D721Med (cell line): ENCODE data around the gene TGM2.

Source experiments
- DNase-seq: peaks from one replicate; pipeline ENCODE4 v3.0.0; 2011; ENCODE audit warnings: low spot score; ENCODE audit not compliant: insufficient read length
- FAIRE-seq: peaks from 2 replicates; lab custom pipeline; 2011; peaks lifted over from hg19 to GRCh38; lab: Jason Lieb, UNC
- TF ChIP-seq, protein P1 (sequence below): IDR thresholded peaks from 2 replicates; pipeline ENCODE4 v1.5.1; 2012; ENCODE audit warnings: mild to moderate bottlenecking, control low read depth; ENCODE audit not compliant: insufficient read depth; ENCODE audit errors: missing control alignments

TGM2 gene

DNA sequence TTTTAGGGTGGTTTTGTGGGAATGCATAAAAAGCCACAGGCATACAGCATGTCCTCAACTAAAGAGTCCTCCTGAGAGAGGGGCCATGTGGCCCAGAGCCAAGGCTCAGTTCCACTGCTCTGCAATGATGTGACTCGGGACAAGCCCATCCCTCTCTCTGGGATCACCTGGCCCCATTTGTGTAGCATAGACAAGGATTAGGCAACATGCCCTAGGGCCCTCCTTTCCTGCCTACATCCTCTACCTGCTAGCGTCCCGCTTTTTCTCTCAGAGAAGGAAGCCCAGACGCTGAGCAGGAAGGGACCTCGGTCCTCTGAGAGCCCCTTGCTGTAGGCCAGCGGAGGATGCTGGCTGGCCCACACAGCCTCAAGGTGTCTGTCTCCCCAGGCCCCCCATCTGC lies 8.8 kb downstream of the TGM2 start:
- TF ChIP-seq, protein P1, sequence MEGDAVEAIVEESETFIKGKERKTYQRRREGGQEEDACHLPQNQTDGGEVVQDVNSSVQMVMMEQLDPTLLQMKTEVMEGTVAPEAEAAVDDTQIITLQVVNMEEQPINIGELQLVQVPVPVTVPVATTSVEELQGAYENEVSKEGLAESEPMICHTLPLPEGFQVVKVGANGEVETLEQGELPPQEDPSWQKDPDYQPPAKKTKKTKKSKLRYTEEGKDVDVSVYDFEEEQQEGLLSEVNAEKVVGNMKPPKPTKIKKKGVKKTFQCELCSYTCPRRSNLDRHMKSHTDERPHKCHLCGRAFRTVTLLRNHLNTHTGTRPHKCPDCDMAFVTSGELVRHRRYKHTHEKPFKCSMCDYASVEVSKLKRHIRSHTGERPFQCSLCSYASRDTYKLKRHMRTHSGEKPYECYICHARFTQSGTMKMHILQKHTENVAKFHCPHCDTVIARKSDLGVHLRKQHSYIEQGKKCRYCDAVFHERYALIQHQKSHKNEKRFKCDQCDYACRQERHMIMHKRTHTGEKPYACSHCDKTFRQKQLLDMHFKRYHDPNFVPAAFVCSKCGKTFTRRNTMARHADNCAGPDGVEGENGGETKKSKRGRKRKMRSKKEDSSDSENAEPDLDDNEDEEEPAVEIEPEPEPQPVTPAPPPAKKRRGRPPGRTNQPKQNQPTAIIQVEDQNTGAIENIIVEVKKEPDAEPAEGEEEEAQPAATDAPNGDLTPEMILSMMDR: no peak
- FAIRE-seq (no peak), DNase-seq (no peak)

DNA sequence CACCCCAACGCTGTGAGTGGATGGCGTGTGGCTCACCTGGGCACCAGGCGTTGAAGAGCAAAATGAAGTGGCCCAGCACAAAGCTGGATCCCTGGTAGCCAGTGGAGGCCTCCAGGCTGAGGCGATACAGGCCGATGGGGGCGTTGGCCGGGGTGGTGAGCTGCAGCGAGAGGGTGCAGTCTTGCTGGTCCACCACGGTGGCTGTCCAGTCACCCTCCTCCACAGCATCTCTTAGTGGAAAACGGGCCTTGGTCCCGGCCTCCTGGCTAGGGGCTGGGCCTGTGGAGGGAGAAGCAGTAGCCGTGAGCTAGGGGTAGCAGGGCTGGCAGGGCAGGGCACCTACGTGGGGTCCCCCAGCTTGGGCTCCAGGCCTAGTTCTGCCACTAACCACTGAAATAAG lies 9.3 kb downstream of the TGM2 start:
- TF ChIP-seq, protein P1: no peak
- no peak for DNase-seq
- FAIRE-seq: no peak

- TF ChIP-seq, protein P1: no peak
- no peak for DNase-seq
- FAIRE-seq: no peak
Observed at GRCh38 chr20:38153401-38153800, 11.7 kb downstream of the TGM2 start.

- DNase-seq (no peak), FAIRE-seq (no peak)
- TF ChIP-seq, protein P1: no peak
Observed at GRCh38 chr20:38152621-38153221, 12.3 kb downstream of the TGM2 start.

DNA sequence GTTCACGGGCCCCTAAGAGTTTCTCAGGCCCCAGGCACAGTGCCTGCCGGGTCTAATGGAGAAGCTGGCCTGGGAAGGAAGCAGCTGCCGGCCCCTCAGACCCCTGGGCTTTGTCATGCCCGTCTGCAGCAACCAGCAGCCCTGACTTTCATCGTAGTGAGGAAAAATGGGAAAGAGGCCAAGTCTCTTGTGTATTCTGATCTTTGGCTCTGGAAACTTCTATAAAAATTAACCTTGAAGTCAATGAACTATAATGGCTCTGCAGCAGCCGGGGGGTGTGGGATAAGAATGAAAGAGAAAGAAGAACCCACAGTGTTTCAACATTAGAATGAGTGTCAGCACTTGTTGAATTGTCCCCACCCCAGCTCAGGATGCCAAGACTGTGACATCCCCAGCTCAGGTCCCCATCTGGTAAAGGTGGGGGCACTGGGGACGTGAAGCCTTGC lies 12.9 kb downstream of the TGM2 start:
- DNase-seq (no peak), FAIRE-seq (no peak)
- TF ChIP-seq, protein P1: no peak

GRCh38 chr20:38151455-38151854 lies 13.6 kb downstream of the TGM2 start:
- no peak for FAIRE-seq
- TF ChIP-seq, protein P1: no peak
- no peak for DNase-seq

GRCh38 chr20:38150335-38151170 lies 14.5 kb downstream of the TGM2 start:
- no peak for DNase-seq
- TF ChIP-seq, protein P1: no peak
- no peak for FAIRE-seq
